Ishikawa (cell line): ENCODE data around the gene GNL2.

ENCODE experiments used
- CEBPB ChIP-seq: IDR thresholded peaks from 2 replicates; pipeline ENCODE4 v1.6.1; 2012
- CREB1 ChIP-seq: IDR thresholded peaks from 2 replicates; pipeline ENCODE4 v1.6.1; 2012; ENCODE audit warnings: low read depth
- EP300 ChIP-seq: IDR thresholded peaks from 2 replicates; pipeline ENCODE4 v1.6.1; 2012; ENCODE audit warnings: borderline replicate concordance
- FOXM1 ChIP-seq: IDR thresholded peaks from 2 replicates; pipeline ENCODE4 v1.6.1; 2012; ENCODE audit warnings: low read depth, borderline replicate concordance
- MAX ChIP-seq: IDR thresholded peaks from 2 replicates; pipeline ENCODE4 v1.6.1; 2012
- NFIC ChIP-seq: IDR thresholded peaks from 2 replicates; pipeline ENCODE4 v1.6.1; 2012
- REST ChIP-seq: IDR thresholded peaks from 2 replicates; pipeline ENCODE4 v1.6.1; 2012; ENCODE audit warnings: low read depth, mild to moderate bottlenecking
- TAF1 ChIP-seq: IDR thresholded peaks from 2 replicates; pipeline ENCODE4 v1.6.1; 2012; ENCODE audit warnings: low read depth, mild to moderate bottlenecking
- TEAD4 ChIP-seq: IDR thresholded peaks from 2 replicates; pipeline ENCODE4 v1.6.1; 2012
- USF1 ChIP-seq: IDR thresholded peaks from 2 replicates; pipeline ENCODE4 v1.6.1; 2012
- ZBTB7A ChIP-seq: IDR thresholded peaks from 2 replicates; pipeline ENCODE4 v1.6.1; 2012; ENCODE audit warnings: low read depth

- no peak for TF ChIP-seq CREB1
- TF ChIP-seq EP300 = no peak
- no peak for TF ChIP-seq REST
- TF ChIP-seq CEBPB = no peak
- no peak for TF ChIP-seq USF1
- no peak for TF ChIP-seq FOXM1
- no peak for TF ChIP-seq MAX
- TF ChIP-seq ZBTB7A = no peak
- TF ChIP-seq TAF1 = no peak
- TF ChIP-seq NFIC = no peak
- TF ChIP-seq TEAD4 = no peak
Observed at GRCh38 chr1:37633938-37634243, 38.2 kb upstream of the GNL2 start.
